ENCODE results near the gene EPG5. TPM values are rescaled to one million over a fixed set of nuclear protein-coding genes. Genes with fewer than 3 reads are reported as not detected.
A peak's percentile ranks its signal among the peaks of the same experiment; 100 is the strongest.

EPG5 gene, protein sequence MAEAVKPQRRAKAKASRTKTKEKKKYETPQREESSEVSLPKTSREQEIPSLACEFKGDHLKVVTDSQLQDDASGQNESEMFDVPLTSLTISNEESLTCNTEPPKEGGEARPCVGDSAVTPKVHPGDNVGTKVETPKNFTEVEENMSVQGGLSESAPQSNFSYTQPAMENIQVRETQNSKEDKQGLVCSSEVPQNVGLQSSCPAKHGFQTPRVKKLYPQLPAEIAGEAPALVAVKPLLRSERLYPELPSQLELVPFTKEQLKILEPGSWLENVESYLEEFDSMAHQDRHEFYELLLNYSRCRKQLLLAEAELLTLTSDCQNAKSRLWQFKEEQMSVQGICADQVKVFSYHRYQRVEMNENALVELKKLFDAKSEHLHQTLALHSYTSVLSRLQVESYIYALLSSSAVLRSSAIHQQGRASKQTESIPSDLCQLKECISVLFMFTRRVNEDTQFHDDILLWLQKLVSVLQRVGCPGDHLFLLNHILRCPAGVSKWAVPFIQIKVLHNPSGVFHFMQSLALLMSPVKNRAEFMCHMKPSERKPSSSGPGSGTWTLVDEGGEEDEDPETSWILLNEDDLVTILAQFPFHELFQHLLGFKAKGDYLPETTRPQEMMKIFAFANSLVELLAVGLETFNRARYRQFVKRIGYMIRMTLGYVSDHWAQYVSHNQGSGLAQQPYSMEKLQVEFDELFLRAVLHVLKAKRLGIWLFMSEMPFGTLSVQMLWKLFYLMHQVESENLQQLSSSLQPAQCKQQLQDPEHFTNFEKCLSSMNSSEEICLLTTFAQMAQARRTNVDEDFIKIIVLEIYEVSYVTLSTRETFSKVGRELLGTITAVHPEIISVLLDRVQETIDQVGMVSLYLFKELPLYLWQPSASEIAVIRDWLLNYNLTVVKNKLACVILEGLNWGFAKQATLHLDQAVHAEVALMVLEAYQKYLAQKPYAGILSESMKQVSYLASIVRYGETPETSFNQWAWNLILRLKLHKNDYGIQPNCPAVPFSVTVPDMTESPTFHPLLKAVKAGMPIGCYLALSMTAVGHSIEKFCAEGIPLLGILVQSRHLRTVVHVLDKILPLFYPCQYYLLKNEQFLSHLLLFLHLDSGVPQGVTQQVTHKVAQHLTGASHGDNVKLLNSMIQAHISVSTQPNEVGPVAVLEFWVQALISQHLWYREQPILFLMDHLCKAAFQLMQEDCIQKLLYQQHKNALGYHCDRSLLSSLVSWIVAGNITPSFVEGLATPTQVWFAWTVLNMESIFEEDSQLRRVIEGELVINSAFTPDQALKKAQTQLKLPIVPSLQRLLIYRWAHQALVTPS (N-terminal part only)
- total RNA-seq, result 10 to 100 TPM; 26.0 to 54.8 (median 44.7) TPM
- polyA plus RNA-seq, result 1 to 10 TPM; 6.3 to 6.4 TPM
- total RNA-seq, result 145 reads per million, percentile 90 among the genes with 10 or more reads in this experiment

DNA sequence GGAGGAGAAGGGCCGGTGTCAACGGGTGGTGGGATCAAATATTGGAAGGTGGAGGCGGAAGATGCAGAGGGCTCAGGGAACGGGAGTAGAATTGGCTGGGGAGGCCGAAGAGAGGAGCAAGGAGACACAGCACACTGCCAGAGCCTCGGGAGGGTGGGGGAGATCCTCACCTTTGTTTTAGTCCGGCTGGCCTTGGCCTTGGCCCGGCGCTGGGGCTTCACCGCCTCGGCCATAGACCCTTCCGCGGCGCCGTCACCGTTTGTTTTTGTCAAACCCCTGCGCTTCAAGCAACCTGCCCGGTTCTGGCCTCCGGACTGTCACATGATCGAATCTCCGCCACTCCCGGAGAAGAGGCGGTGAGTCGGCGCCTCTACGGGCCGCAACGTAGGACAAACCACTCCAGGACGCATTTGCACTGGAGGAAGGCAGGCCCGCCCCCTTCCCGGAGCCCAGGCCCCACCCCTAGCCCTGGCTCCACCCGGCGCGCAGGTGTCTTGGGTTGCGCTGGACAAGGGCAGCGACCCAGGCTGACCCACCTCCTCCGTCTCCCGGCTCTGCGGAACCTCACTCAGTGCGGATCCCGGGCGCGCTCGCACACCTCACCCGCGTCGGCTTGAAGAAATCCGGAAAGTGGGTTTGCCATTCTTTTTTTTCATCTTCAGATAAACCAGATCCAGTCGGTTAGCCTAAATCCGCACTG is at the start of gene EPG5:
TSS of gene EPG5 (minus strand) at position 323 of the 700 bp plus-strand sequence. CDS start at position 233, 90 bp downstream.
- peaks cover 0 to 15% (median 10%) of the 10 kb centered on the region in 5 donors for H3K36me3 Mint-ChIP-seq
- peak within 1 kb of the TSS; percentile 94 to 100 (median 97) for H3K4me3 Mint-ChIP-seq
- Histone ChIP-seq H3K4me1 (ENCODE audit: control insufficient read depth in 2 of 2, insufficient read depth in 2 of 2, low read length in 2 of 2) (peaks cover 14 to 25% of the 10 kb centered on the region in 2 donors), H3K9me3 (ENCODE audit: control insufficient read depth in 2 of 3, low read length in 3 of 3) (no peaks in the 10 kb centered on the region), H3K27me3 (ENCODE audit: control insufficient read depth in 2 of 2, insufficient read depth in 2 of 2, low read length in 2 of 2) (no peaks in the 10 kb centered on the region), H3K4me3 (ENCODE audit: low read length) (peak within 1 kb of the TSS; percentile 79), H3K27ac (ENCODE audit: low read depth, low read length) (peak within 1 kb of the TSS; percentile 86), H3K36me3 (ENCODE audit: control insufficient read depth in 2 of 3, insufficient read depth in 3 of 3, low read length in 3 of 3) (peaks cover 0 to 5% (median 0%) of the 10 kb centered on the region in 3 experiments)
- intact Hi-C loops (cut with micrococcal nuclease), result loop anchor here (1.0 to 10.0 kb wide), 15 partner anchors 31 to 1968 kb away; partner anchors contain the start of genes ATP5F1A (in 2 of the 2), HAUS1 (in 2 of the 2), HDHD2 (in 1 of the 2) and SMAD2 (in 1 of the 2)
- peak; percentile 73 to 91 (median 90) for DNase-seq
- ATAC-seq, result peak; percentile 98
- peak within 1 kb of the TSS; percentile 84 to 98 (median 97) for H3K27ac Mint-ChIP-seq
- H3K27me3 Mint-ChIP-seq, result no peaks in the 10 kb centered on the region
- peaks cover 0 to 4% (median 0%) of the 10 kb centered on the region in 11 donors for H3K9me3 Mint-ChIP-seq
- H3K4me1 Mint-ChIP-seq, result peaks cover 33 to 55% (median 47%) of the 10 kb centered on the region in 7 donors
- CTCF ChIA-PET, result no interaction called here
- POLR2A ChIA-PET, result no interaction called here

DNA sequence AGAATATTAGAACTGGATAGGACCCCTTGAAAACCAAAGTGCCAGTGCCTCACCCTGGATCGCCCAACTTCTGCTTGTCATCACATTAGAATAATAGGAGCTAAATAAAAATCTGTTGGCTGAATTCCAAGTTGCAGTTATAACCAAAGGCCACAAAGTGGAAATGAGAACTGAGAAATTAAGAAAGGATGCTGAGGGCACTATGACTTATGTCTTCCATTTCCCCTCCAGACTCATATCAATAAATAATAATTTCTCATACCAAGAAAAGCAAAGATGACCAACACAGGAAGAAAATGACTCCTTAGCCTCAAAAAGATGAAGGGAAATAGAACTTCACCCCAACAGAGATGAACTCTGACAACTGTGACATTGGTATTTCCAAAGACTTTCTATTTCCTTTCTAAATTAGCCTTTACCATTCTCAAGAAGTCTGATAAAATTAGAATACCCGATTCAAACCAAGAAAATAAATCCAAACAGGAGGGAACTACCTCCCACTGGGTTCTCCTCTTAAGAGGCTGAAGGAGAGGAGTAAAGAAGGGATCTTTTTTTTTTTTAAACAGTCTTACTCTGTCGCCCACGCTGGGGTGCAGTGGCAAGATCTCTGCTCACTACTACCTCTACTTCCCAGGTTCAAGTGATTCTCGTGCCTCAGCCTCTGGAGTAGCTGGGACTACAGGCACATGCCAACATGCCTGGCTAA is 46.5 kb upstream of the EPG5 start:
- H3K4me3 ChIP-seq (ENCODE audit: low read length), result no peak overlapping the region
- H3K4me1 ChIP-seq (ENCODE audit: control insufficient read depth in 2 of 2, insufficient read depth in 2 of 2, low read length in 2 of 2), result no peaks in the 10 kb centered on the region
- H3K27me3 ChIP-seq (ENCODE audit: control insufficient read depth in 2 of 2, insufficient read depth in 2 of 2, low read length in 2 of 2), result no peaks in the 10 kb centered on the region
- H3K36me3 ChIP-seq (ENCODE audit: control insufficient read depth in 2 of 3, insufficient read depth in 3 of 3, low read length in 3 of 3), result peaks cover 0 to 8% (median 0%) of the 10 kb centered on the region in 3 experiments
- Mint-ChIP-seq H3K4me1 (peaks cover 0 to 11% (median 0%) of the 10 kb centered on the region in 7 donors), H3K4me3 (no peak overlapping the region), H3K27ac (no peak overlapping the region), H3K9me3 (no peaks in the 10 kb centered on the region), H3K36me3 (peaks cover 3 to 39% (median 26%) of the 10 kb centered on the region in 5 donors), H3K27me3 (peaks cover 0 to 3% (median 0%) of the 10 kb centered on the region in 5 donors)
- CTCF ChIA-PET, result no interaction called here
- POLR2A ChIA-PET, result no interaction called here
- ATAC-seq, result no peak
- intact Hi-C loops (cut with micrococcal nuclease), result no loop called here
- H3K9me3 ChIP-seq (ENCODE audit: control insufficient read depth in 2 of 3, low read length in 3 of 3), result no peaks in the 10 kb centered on the region
- H3K27ac ChIP-seq (ENCODE audit: low read depth, low read length), result no peak overlapping the region
- DNase-seq, result no peak

DNA sequence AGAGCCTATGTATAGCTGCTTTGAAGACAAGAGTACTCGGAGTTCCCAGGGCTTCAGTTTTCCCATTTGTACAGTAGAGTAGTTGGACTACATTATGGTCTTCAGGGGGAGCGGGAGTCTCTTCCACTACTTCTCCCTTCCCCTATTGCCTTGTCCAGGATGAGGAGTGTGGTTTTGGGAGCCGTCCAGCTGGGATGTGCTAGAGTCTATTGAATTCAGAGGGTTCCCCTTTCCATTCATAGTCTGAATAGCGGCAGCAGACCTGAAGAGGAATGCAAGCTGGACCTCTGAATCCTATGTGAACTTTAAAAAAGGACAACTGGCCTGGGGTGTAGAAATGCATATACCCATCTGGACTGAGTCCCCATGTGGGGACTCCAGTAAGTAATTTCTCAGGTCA is 43.5 kb upstream of the EPG5 start:
- H3K27me3 Mint-ChIP-seq, result no peaks in the 10 kb centered on the region
- POLR2A ChIA-PET, result interaction anchor here (1.0 kb wide), 1 partner anchor 10 kb away, joined by 4 read pairs; no protein-coding TSS in a partner anchor
- intact Hi-C loops (cut with micrococcal nuclease), result loop anchor here in 1 of 2 donors (1.0 kb wide), 1 partner anchor 33 kb away; no protein-coding TSS in a partner anchor
- peaks cover 0 to 11% (median 0%) of the 10 kb centered on the region in 7 donors for H3K4me1 Mint-ChIP-seq
- Histone ChIP-seq H3K27ac (ENCODE audit: low read depth, low read length) (no peak overlapping the region), H3K27me3 (ENCODE audit: control insufficient read depth in 2 of 2, insufficient read depth in 2 of 2, low read length in 2 of 2) (no peaks in the 10 kb centered on the region), H3K36me3 (ENCODE audit: control insufficient read depth in 2 of 3, insufficient read depth in 3 of 3, low read length in 3 of 3) (peaks cover 0 to 8% (median 0%) of the 10 kb centered on the region in 3 experiments), H3K4me3 (ENCODE audit: low read length) (no peak overlapping the region), H3K4me1 (ENCODE audit: control insufficient read depth in 2 of 2, insufficient read depth in 2 of 2, low read length in 2 of 2) (no peaks in the 10 kb centered on the region), H3K9me3 (ENCODE audit: control insufficient read depth in 2 of 3, low read length in 3 of 3) (no peaks in the 10 kb centered on the region)
- H3K27ac Mint-ChIP-seq, result no peak overlapping the region
- H3K36me3 Mint-ChIP-seq, result peaks cover 7 to 40% (median 25%) of the 10 kb centered on the region in 5 donors
- DNase-seq (no peak), ATAC-seq (no peak)
- CTCF ChIA-PET, result no interaction called here
- no peak overlapping the region for H3K4me3 Mint-ChIP-seq
- H3K9me3 Mint-ChIP-seq, result no peaks in the 10 kb centered on the region

DNA sequence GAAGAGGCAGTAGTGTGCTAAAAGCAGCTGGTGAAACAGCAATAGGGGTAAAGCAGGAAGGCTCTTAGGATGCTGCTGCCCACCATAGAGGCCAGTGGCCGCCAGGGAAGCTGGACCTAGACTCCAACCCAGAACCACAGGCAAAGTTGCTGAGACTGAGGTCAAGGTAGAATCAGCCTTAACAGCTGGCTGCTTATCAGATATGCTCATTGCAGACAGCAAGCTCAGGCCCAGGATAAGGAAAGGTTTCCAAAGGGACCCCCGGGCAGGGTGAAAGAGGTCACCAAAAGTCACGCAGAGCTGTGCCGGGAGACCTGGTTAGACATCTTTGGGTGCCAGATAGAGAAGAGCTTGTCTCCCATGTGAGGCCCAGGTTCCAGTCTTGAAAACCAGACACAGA is 42.9 kb upstream of the EPG5 start:
- no peaks in the 10 kb centered on the region for H3K9me3 Mint-ChIP-seq
- no peak overlapping the region for H3K4me3 Mint-ChIP-seq
- H3K36me3 ChIP-seq (ENCODE audit: control insufficient read depth in 2 of 3, insufficient read depth in 3 of 3, low read length in 3 of 3), result peaks cover 0 to 8% (median 0%) of the 10 kb centered on the region in 3 experiments
- H3K4me3 ChIP-seq (ENCODE audit: low read length), result no peak overlapping the region
- ChIA-PET CTCF (no interaction called here), POLR2A (no interaction called here)
- DNase-seq, result no peak
- no peak for ATAC-seq
- H3K36me3 Mint-ChIP-seq, result peaks cover 7 to 39% (median 25%) of the 10 kb centered on the region in 5 donors
- H3K4me1 Mint-ChIP-seq, result peaks cover 0 to 11% (median 0%) of the 10 kb centered on the region in 7 donors
- no peaks in the 10 kb centered on the region for H3K27me3 Mint-ChIP-seq
- no peak overlapping the region for H3K27ac ChIP-seq (ENCODE audit: low read depth, low read length)
- H3K4me1 ChIP-seq (ENCODE audit: control insufficient read depth in 2 of 2, insufficient read depth in 2 of 2, low read length in 2 of 2), result no peaks in the 10 kb centered on the region
- peak overlapping the region in 1 of 9 donors; percentile 41 for H3K27ac Mint-ChIP-seq
- H3K27me3 ChIP-seq (ENCODE audit: control insufficient read depth in 2 of 2, insufficient read depth in 2 of 2, low read length in 2 of 2), result no peaks in the 10 kb centered on the region
- intact Hi-C loops (cut with micrococcal nuclease), result loop anchor here in 1 of 2 donors (1.0 kb wide), 1 partner anchor 33 kb away; no protein-coding TSS in a partner anchor
- no peaks in the 10 kb centered on the region for H3K9me3 ChIP-seq (ENCODE audit: control insufficient read depth in 2 of 3, low read length in 3 of 3)

DNA sequence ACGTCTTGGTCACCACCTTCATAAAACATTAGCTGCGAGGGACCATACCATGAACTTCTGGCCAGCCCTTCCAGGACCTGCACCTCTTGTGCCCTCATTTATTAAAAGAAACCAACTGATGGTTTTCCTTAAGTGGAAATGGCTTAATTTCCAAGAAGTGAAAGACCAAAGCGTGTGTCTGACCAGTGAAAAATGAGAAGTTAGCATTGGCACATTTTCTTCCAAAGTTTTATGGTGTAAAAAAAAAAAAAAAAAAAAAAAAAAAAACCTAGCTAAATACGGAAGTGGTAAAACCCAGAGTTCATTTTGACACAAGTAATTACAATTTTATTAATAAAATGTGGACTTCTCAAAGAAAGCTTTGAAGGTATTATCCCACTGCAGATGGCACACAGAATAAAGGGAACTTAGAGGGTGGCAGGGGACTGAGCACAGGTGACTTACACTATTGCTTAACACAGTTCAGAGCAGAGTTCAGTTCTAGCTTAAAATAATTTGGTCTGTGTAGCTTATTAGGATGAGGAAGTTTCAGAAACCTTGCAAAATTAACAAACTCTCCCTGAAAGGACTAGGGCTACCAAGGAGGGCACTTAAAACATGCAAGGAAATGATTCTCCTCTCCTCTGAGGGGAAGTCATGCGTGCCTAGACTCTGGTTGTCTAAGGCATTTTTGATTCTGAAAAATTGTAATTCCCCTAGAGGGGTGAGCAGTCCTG is 42.2 kb upstream of the EPG5 start:
- ChIA-PET POLR2A (interaction anchor here (2.2 kb wide), 1 partner anchor 13 kb away, joined by 5 read pairs; no protein-coding TSS in a partner anchor), CTCF (interaction anchor here (0.7 kb wide), 1 partner anchor 99 kb away, joined by 5 read pairs; no protein-coding TSS in a partner anchor)
- DNase-seq (no peak), ATAC-seq (peak; percentile 81)
- Histone ChIP-seq H3K4me1 (ENCODE audit: control insufficient read depth in 2 of 2, insufficient read depth in 2 of 2, low read length in 2 of 2) (no peaks in the 10 kb centered on the region), H3K9me3 (ENCODE audit: control insufficient read depth in 2 of 3, low read length in 3 of 3) (no peaks in the 10 kb centered on the region), H3K27me3 (ENCODE audit: control insufficient read depth in 2 of 2, insufficient read depth in 2 of 2, low read length in 2 of 2) (no peaks in the 10 kb centered on the region), H3K27ac (ENCODE audit: low read depth, low read length) (no peak overlapping the region), H3K36me3 (ENCODE audit: control insufficient read depth in 2 of 3, insufficient read depth in 3 of 3, low read length in 3 of 3) (peaks cover 0 to 8% (median 0%) of the 10 kb centered on the region in 3 experiments), H3K4me3 (ENCODE audit: low read length) (no peak overlapping the region)
- no peaks in the 10 kb centered on the region for H3K27me3 Mint-ChIP-seq
- no peak overlapping the region for H3K4me3 Mint-ChIP-seq
- H3K27ac Mint-ChIP-seq, result no peak overlapping the region
- H3K4me1 Mint-ChIP-seq, result peaks cover 0 to 8% (median 0%) of the 10 kb centered on the region in 7 donors
- H3K9me3 Mint-ChIP-seq, result peaks cover 0 to 3% (median 0%) of the 10 kb centered on the region in 11 donors
- H3K36me3 Mint-ChIP-seq, result peaks cover 7 to 41% (median 21%) of the 10 kb centered on the region in 5 donors
- intact Hi-C loops (cut with micrococcal nuclease), result no loop called here

All from naive thymus-derived CD4-positive, alpha-beta T cell (primary cell).